ENCODE measurements around the gene GPR132. TPM values are rescaled to one million over a fixed set of nuclear protein-coding genes. Genes with fewer than 3 reads are reported as not detected.
A peak's percentile ranks its signal among the peaks of the same experiment; 100 is the strongest.

GPR132 gene
- total RNA-seq, 1 experiment from 2014 or later = 0.08 TPM

DNA sequence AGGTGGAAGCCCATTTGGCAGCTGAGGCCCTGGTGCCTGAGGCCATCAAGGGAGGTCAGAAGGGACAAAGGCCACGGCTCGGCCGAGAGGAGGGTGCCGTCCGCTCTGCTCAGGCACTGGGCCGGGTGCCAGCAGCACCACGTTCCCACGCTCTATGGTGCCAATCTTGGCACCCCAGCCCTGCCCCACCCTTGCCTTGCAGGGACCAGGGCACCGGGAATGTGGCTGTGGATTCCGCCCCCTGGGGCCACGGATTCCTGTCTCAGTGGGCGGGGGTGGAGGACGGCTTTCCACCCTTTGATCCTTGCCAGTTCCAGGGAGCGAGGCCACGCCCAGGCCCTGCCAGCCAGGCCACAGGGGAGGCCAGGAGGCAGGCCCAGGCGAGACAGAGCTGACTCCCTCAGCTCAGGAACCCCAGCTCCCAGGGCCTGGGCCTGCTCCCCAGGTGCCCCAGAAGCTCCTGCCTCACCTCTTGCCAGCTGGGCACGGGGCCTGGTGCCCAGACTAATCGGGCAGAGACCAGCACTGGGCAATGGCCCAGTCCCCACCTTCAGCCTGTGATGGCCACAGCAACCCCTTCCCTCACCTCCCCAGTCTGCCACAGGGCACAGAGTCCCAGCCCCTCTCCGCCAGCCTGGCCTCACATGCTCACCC is 26.4 kb upstream of the GPR132 start:
- ATAC-seq = peak; percentile 68
- Histone ChIP-seq H3K27ac (ENCODE audit: low read length) (peak overlapping the region; percentile 86), H3K36me3 (ENCODE audit: control insufficient read depth, insufficient read depth, low read length) (no peaks in the 10 kb centered on the region), H3K4me3 (ENCODE audit: low read depth in 2 of 2, low read length in 2 of 2) (peak overlapping the region; percentile 56 to 68), H3K9me3 (ENCODE audit: control insufficient read depth, insufficient read depth, low read depth, low read length) (no peaks in the 10 kb centered on the region), H3K4me1 (ENCODE audit: control insufficient read depth, insufficient read depth, low read length) (peaks cover 46% of the 10 kb centered on the region), H3K27me3 (ENCODE audit: control insufficient read depth, insufficient read depth, low read length) (no peaks in the 10 kb centered on the region)
- in situ Hi-C loops (cut with HindIII; ENCODE audit: low pct_unique_long_range_greater_than_20kb, low sequenced_read_pairs) (no loop called here), intact Hi-C loops (cut with micrococcal nuclease; ENCODE audit: unreplicated experiment) (loop anchor here (10.0 kb wide), 2 partner anchors 73 to 193 kb away; partner anchors contain the start of gene JAG2)
- TF ChIP-seq POLR2AphosphoS5 (IDR thresholded peaks at IDR 0.05; ENCODE audit: low read depth, low read length) (peak; percentile 30), SIN3A (IDR thresholded peaks at IDR 0.05; ENCODE audit: borderline replicate concordance, insufficient read depth, low read depth, low read length) (0 out of 2 replicates have a peak, but pooled peaks have one; percentile 34), TCF7L2 (IDR thresholded peaks at IDR 0.05; ENCODE audit: low read depth, low read length) (peak; percentile 99)
- TF ChIP-seq, protein P1, sequence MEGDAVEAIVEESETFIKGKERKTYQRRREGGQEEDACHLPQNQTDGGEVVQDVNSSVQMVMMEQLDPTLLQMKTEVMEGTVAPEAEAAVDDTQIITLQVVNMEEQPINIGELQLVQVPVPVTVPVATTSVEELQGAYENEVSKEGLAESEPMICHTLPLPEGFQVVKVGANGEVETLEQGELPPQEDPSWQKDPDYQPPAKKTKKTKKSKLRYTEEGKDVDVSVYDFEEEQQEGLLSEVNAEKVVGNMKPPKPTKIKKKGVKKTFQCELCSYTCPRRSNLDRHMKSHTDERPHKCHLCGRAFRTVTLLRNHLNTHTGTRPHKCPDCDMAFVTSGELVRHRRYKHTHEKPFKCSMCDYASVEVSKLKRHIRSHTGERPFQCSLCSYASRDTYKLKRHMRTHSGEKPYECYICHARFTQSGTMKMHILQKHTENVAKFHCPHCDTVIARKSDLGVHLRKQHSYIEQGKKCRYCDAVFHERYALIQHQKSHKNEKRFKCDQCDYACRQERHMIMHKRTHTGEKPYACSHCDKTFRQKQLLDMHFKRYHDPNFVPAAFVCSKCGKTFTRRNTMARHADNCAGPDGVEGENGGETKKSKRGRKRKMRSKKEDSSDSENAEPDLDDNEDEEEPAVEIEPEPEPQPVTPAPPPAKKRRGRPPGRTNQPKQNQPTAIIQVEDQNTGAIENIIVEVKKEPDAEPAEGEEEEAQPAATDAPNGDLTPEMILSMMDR (IDR thresholded peaks at IDR 0.05) = no peak
- TF ChIP-seq, protein P2, sequence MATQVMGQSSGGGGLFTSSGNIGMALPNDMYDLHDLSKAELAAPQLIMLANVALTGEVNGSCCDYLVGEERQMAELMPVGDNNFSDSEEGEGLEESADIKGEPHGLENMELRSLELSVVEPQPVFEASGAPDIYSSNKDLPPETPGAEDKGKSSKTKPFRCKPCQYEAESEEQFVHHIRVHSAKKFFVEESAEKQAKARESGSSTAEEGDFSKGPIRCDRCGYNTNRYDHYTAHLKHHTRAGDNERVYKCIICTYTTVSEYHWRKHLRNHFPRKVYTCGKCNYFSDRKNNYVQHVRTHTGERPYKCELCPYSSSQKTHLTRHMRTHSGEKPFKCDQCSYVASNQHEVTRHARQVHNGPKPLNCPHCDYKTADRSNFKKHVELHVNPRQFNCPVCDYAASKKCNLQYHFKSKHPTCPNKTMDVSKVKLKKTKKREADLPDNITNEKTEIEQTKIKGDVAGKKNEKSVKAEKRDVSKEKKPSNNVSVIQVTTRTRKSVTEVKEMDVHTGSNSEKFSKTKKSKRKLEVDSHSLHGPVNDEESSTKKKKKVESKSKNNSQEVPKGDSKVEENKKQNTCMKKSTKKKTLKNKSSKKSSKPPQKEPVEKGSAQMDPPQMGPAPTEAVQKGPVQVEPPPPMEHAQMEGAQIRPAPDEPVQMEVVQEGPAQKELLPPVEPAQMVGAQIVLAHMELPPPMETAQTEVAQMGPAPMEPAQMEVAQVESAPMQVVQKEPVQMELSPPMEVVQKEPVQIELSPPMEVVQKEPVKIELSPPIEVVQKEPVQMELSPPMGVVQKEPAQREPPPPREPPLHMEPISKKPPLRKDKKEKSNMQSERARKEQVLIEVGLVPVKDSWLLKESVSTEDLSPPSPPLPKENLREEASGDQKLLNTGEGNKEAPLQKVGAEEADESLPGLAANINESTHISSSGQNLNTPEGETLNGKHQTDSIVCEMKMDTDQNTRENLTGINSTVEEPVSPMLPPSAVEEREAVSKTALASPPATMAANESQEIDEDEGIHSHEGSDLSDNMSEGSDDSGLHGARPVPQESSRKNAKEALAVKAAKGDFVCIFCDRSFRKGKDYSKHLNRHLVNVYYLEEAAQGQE (IDR thresholded peaks at IDR 0.05; ENCODE audit: insufficient read depth in 1 of 2, low read depth in 2 of 2, low read length in 1 of 2) = no peak; a peak in 1 of 4 replicates
- no TSS peak for BruUV-seq (replicated peaks)
- CTCF ChIA-PET = interaction anchor here (0.7 kb wide), 1 partner anchor 338 kb away, joined by 3 read pairs; the partner anchor contains the start of gene SIVA1
- POLR2A ChIA-PET = interaction anchor here (0.7 kb wide), 1 partner anchor 74 kb away, joined by 3 read pairs; no protein-coding TSS in a partner anchor
- no peak for DNase-seq (ENCODE audit: low read depth, low spot score)

DNA sequence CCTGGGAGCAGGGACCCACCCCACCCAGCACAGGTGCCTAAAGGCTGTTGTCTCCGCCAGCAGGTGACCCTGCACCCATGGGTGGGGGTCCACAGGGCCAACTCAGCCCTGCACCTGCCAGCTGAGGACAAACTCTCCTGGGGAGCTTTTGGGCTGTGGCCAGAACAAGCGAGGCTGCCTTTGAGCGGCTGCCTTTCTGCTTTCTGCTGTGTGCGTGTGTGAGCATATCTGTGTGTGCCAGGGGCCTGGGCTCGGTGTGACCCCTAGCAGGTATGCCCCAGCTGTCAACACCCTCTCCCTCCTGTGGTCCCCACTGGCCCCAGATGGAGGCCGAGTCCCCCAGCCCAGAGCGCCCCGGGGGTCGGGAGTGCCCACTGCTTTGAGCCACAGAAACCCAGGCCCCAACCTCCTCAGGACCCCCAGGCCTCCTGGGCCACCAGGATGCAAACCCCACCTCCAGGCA is 25.9 kb upstream of the GPR132 start:
- POLR2A ChIA-PET = no interaction called here
- ATAC-seq (no peak), DNase-seq (ENCODE audit: low read depth, low spot score) (no peak)
- TF ChIP-seq SIN3A (IDR thresholded peaks at IDR 0.05; ENCODE audit: borderline replicate concordance, insufficient read depth, low read depth, low read length) (no peak; the same call in 1 of the 2 replicates), TCF7L2 (IDR thresholded peaks at IDR 0.05; ENCODE audit: low read depth, low read length) (no peak), POLR2AphosphoS5 (IDR thresholded peaks at IDR 0.05; ENCODE audit: low read depth, low read length) (no peak)
- TF ChIP-seq, protein P2 (IDR thresholded peaks at IDR 0.05; ENCODE audit: insufficient read depth in 1 of 2, low read depth in 2 of 2, low read length in 1 of 2) = no peak
- TF ChIP-seq, protein P1 (IDR thresholded peaks at IDR 0.05) = no peak
- Histone ChIP-seq H3K4me1 (ENCODE audit: control insufficient read depth, insufficient read depth, low read length) (peaks cover 46% of the 10 kb centered on the region), H3K9me3 (ENCODE audit: control insufficient read depth, insufficient read depth, low read depth, low read length) (no peaks in the 10 kb centered on the region), H3K4me3 (ENCODE audit: low read depth in 2 of 2, low read length in 2 of 2) (peak overlapping the region; percentile 2 to 56; a peak in 2 of 4 replicates), H3K27ac (ENCODE audit: low read length) (peak overlapping the region; percentile 86), H3K27me3 (ENCODE audit: control insufficient read depth, insufficient read depth, low read length) (no peaks in the 10 kb centered on the region), H3K36me3 (ENCODE audit: control insufficient read depth, insufficient read depth, low read length) (no peaks in the 10 kb centered on the region)
- CTCF ChIA-PET = interaction anchor here (1.0 kb wide), 1 partner anchor 63 kb away, joined by 5 read pairs; no protein-coding TSS in a partner anchor
- in situ Hi-C loops (cut with HindIII; ENCODE audit: low pct_unique_long_range_greater_than_20kb, low sequenced_read_pairs) (no loop called here), intact Hi-C loops (cut with micrococcal nuclease; ENCODE audit: unreplicated experiment) (loop anchor here (10.0 kb wide), 2 partner anchors 74 to 194 kb away; partner anchors contain the start of gene JAG2)
- no TSS peak for BruUV-seq (replicated peaks)
